ENCODE results near the gene RNF14. TPM values are rescaled to one million over a fixed set of nuclear protein-coding genes. Genes with fewer than 3 reads are reported as not detected.

RNF14 gene
- total and polyA plus RNA-seq, 9 of the 15 experiments (the other 6 are each of a cell fraction or from before 2014, with no cell fraction given), result 36.3 to 140 (median 75.1) TPM

DNA sequence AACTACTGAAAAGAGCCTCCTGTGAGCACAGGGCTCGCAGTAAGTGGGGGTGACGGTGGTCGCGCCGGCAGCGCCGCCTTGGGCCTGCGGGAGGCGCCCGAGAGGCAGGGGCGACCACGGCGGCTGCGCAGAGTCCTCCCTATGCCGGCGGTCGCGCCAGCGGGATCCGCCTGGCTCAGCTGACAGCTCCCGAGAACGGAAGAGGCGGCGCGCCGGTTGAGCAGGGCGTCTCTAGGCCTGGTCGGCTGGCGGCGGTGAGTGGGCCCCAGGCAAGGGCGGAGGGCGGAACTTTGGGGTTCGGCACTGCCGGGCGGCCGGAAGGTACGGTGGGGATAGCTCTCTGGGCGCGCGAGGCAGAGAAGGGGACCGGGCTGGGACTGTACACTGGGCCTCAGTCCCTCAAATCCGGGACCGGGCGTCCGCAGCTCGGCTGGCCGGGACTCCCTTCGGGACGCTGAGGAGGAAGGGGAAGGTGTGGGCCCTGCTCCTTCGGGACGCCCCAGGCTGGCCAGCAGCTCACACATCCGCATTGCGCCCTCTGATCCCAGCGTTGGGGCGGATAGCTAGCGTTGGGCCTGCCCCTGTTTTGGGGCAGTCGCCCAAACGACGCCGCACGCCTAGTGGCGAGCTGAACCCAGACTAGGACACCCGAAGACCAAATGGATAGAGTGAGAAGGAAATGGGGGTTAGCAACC is at the start of gene RNF14 (continued):
- TF ChIP-seq, protein P1, sequence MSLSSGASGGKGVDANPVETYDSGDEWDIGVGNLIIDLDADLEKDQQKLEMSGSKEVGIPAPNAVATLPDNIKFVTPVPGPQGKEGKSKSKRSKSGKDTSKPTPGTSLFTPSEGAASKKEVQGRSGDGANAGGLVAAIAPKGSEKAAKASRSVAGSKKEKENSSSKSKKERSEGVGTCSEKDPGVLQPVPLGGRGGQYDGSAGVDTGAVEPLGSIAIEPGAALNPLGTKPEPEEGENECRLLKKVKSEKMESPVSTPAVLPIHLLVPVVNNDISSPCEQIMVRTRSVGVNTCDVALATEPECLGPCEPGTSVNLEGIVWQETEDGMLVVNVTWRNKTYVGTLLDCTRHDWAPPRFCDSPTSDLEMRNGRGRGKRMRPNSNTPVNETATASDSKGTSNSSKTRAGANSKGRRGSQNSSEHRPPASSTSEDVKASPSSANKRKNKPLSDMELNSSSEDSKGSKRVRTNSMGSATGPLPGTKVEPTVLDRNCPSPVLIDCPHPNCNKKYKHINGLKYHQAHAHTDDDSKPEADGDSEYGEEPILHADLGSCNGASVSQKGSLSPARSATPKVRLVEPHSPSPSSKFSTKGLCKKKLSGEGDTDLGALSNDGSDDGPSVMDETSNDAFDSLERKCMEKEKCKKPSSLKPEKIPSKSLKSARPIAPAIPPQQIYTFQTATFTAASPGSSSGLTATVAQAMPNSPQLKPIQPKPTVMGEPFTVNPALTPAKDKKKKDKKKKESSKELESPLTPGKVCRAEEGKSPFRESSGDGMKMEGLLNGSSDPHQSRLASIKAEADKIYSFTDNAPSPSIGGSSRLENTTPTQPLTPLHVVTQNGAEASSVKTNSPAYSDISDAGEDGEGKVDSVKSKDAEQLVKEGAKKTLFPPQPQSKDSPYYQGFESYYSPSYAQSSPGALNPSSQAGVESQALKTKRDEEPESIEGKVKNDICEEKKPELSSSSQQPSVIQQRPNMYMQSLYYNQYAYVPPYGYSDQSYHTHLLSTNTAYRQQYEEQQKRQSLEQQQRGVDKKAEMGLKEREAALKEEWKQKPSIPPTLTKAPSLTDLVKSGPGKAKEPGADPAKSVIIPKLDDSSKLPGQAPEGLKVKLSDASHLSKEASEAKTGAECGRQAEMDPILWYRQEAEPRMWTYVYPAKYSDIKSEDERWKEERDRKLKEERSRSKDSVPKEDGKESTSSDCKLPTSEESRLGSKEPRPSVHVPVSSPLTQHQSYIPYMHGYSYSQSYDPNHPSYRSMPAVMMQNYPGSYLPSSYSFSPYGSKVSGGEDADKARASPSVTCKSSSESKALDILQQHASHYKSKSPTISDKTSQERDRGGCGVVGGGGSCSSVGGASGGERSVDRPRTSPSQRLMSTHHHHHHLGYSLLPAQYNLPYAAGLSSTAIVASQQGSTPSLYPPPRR (CRISPR knock-in tag; IDR thresholded peaks at IDR 0.05; ENCODE audit: borderline replicate concordance), result no peak
- TF ChIP-seq ZNF143 (CRISPR knock-in tag; IDR thresholded peaks at IDR 0.05), result no peak
- TF ChIP-seq ASH1L (IDR thresholded peaks at IDR 0.05; ENCODE audit: borderline replicate concordance, low read depth, partially characterized antibody), result no peak
- peak; percentile 59; the same call in 1 of the 2 replicates for TF ChIP-seq POLR2AphosphoS2 (IDR thresholded peaks at IDR 0.05; ENCODE audit: low read length)
- TF ChIP-seq ZNF561 (CRISPR knock-in tag; conservative IDR thresholded peaks at IDR 0.05), result no peak
- TF ChIP-seq GABPB2 (CRISPR knock-in tag; conservative IDR thresholded peaks at IDR 0.05), result no peak
- no peak for TF ChIP-seq SRSF3 (IDR thresholded peaks at IDR 0.05; ENCODE audit: insufficient read depth, low read length)
- TF ChIP-seq ZNF444 (CRISPR knock-in tag; IDR thresholded peaks at IDR 0.05), result no peak
- peak; percentile 30 for TF ChIP-seq RBM22 (IDR thresholded peaks at IDR 0.05; ENCODE audit: low read depth, low read length, poor library complexity, severe bottlenecking)
- no peak; the same call in 1 of the 2 replicates for TF ChIP-seq FOXK1 (CRISPR knock-in tag; IDR thresholded peaks at IDR 0.05; ENCODE audit: borderline replicate concordance)
- peak; percentile 85 for TF ChIP-seq CCNT2 (IDR thresholded peaks at IDR 0.05; ENCODE audit: borderline replicate concordance, extremely low read depth, insufficient read length, low read depth, low read length)
- TF ChIP-seq ZFX (CRISPR knock-in tag; IDR thresholded peaks at IDR 0.05), result peak; percentile 100
- TF ChIP-seq HMG20A (CRISPR knock-in tag; conservative IDR thresholded peaks at IDR 0.05), result no peak
- TF ChIP-seq, protein P2, sequence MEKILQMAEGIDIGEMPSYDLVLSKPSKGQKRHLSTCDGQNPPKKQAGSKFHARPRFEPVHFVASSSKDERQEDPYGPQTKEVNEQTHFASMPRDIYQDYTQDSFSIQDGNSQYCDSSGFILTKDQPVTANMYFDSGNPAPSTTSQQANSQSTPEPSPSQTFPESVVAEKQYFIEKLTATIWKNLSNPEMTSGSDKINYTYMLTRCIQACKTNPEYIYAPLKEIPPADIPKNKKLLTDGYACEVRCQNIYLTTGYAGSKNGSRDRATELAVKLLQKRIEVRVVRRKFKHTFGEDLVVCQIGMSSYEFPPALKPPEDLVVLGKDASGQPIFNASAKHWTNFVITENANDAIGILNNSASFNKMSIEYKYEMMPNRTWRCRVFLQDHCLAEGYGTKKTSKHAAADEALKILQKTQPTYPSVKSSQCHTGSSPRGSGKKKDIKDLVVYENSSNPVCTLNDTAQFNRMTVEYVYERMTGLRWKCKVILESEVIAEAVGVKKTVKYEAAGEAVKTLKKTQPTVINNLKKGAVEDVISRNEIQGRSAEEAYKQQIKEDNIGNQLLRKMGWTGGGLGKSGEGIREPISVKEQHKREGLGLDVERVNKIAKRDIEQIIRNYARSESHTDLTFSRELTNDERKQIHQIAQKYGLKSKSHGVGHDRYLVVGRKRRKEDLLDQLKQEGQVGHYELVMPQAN (IDR thresholded peaks at IDR 0.05; ENCODE audit: borderline replicate concordance), result peak; percentile 69; the same call in 1 of the 2 replicates
- TF ChIP-seq RCOR1 (IDR thresholded peaks at IDR 0.05; ENCODE audit: borderline replicate concordance in 1 of 2, low read depth in 2 of 2, low read length in 2 of 2), result peak in 1 of 2 experiments; percentile 19; a peak in 1 of 4 replicates
- TF ChIP-seq, protein P3, sequence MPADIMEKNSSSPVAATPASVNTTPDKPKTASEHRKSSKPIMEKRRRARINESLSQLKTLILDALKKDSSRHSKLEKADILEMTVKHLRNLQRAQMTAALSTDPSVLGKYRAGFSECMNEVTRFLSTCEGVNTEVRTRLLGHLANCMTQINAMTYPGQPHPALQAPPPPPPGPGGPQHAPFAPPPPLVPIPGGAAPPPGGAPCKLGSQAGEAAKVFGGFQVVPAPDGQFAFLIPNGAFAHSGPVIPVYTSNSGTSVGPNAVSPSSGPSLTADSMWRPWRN (IDR thresholded peaks at IDR 0.05; ENCODE audit: low read depth), result no peak
- TF ChIP-seq HMGN3 (IDR thresholded peaks at IDR 0.05; ENCODE audit: borderline replicate concordance, extremely low read depth, insufficient read length, low read depth, low read length), result peak; percentile 93
- TF ChIP-seq DDX20 (tag; IDR thresholded peaks at IDR 0.05; ENCODE audit: low read depth), result no peak
- TF ChIP-seq HDAC1 (IDR thresholded peaks at IDR 0.05), result peak in 1 of 2 experiments; percentile 72; a peak in 1 of 4 replicates

Data from K562 (cell line).